GM18499 (cell line): Measurements from ENCODE around the gene BEND7.

ENCODE experiments used
- ATAC-seq: cut with Tn5 transposase; IDR thresholded peaks from one replicate; pipeline ENCODE4 v1.9.1; 2021; ENCODE audit warnings: moderate number of reproducible peaks; ENCODE audit not compliant: insufficient read depth, unreplicated experiment

BEND7 gene

GRCh38 chr10:13392701-13393100 is 136.1 kb downstream of the BEND7 start:
- no peak for ATAC-seq
